Activated CD4-positive, alpha-beta T cell treated with anti-CD3 and anti-CD28 coated beads, Interleukin-2, amount 50 U/mL, for 48 hours (primary cell): ENCODE results near the gene SCRN1.

Experiments used
- DNase-seq, 2 experiments: peaks; one replicate each; pipeline ENCODE4 v3.0.0-alpha.2; 2020

Gene SCRN1

DNA sequence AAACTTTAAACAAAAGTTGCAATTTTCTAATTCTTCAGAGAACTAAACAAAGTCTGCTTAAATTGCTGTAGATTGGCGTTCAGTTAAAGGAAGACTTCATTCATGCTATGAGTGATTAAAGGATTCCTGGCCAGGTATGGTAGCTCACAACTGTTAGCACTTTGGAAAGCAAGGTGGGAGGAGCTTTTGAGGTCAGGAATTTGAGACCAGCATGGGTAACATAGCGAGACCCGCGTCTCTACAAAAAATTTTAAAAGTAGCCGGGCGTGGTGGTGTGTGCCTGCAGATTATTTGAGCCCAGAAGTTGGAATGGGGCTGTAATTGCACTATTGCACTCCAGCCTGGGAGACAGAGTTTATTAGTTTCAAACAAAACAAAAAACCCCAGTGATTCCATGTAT is 13.5 kb upstream of the SCRN1 start:
- no peak for DNase-seq

DNA sequence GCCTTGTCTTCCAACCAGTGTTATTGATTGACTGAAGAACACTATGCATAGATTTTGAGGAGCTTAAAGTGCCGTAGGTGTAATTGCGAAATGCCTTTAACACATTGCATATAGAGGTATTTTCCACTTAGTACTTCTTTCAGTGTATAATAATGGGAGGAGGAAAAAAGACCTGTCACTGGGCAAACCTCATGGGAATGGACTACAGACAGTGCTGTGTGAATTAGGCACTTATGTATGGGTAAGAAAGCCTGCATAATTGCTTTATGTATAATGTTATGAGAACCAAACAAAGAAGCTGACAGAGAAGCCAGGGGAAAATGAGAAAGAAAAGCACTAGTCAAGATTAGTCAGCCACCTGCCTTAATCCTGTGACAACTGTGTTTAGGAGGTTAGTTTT is 12.4 kb upstream of the SCRN1 start:
- DNase-seq: no peak

DNA sequence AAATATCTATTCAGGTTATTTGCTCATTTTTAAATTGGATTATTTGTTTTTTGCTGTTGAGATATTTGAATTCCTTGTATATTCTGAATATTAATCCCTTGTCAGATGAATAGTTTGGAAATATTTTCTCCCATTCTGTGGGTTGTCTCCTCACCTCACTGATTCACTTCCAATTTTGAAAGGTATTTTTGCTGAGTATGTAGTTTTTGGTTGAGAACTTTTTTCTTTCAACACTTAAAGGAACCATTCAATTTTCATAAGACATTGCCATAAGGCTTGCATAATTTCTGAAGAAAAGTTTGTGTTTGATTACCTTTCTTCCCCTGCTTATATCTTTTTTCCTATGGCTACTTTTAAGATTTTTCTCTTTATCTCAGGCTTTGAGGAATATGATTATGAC is 8.9 kb upstream of the SCRN1 start:
- no peak for DNase-seq

GRCh38 chr7:29996321-29996720 is 6.7 kb upstream of the SCRN1 start:
- no peak for DNase-seq

DNA sequence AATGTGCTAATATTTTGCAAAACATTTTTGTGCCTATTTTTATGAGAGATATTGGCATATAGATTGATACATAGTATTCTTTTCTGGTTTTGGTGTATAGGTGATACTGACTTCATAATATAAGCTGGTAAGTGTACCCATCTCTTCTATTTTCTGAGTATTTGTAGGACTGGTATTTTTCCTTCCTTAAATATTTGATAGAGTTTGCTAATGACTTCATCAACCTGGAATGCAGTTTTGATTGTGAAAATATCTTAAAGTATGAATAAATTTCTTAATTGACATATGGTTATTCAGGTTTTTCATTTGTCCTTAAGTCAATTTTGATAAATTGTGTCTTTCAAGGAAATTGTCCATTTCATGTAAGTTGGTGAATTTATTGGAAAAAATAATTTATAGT is 6.1 kb upstream of the SCRN1 start:
- DNase-seq: no peak

GRCh38 chr7:29993140-29993539 is 3.5 kb upstream of the SCRN1 start:
- no peak for DNase-seq

- DNase-seq: no peak
Measured at GRCh38 chr7:29991937-29992336, 2.3 kb upstream of the SCRN1 start.

GRCh38 chr7:29990931-29991330 is 1.3 kb upstream of the SCRN1 start:
- no peak for DNase-seq

GRCh38 chr7:29988424-29989256 is 961 bp downstream of the SCRN1 start:
- DNase-seq: peak; percentile 10 to 25

DNA sequence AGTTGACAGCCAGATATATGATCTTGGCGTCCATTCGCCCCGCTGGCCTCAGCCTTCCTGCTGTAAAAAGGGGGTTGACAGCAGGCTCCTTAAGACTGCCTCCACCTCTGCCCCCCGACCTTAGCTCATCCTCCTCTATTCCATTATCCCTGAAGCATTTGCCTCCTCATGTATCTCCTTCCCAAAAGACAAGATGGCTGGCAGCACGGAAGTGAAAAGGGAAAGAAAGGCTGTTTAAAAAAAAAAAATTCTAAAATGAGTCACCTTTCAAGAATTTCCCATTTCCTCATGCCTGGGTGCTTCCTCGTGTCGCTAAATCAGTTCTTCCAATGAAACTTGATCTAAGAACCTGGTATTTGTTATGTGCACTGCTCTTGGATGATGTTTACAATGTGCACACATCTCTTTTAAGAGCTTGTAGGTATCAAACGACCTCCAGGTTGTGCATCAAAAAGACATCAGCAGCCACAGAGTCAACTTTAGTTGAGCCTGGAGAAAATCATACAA is 1.7 kb downstream of the SCRN1 start:
- no peak for DNase-seq

- DNase-seq: no peak
Measured at GRCh38 chr7:29987083-29987482, 2.5 kb downstream of the SCRN1 start.

DNA sequence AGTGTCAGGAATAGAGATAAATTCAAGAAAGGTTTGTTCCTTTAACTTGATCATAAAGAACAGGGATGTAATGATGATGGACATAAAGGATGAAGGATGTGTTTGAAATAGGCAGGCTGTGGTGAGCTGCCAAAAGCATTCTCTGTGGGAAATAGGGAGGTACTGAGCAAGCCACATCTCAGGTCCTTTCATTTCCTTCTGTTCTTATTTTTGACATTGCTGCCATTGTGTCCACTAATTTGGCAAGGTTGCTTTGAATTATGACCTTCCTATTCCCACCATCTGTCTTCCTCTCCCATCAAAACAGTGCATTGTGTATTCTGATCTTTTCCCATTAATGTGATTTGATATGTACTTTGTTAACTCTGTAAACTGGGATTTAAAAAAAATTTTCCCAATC is 9.4 kb downstream of the SCRN1 start:
- no peak for DNase-seq

GRCh38 chr7:29977886-29978651 is 11.5 kb downstream of the SCRN1 start:
- DNase-seq: no peak

DNA sequence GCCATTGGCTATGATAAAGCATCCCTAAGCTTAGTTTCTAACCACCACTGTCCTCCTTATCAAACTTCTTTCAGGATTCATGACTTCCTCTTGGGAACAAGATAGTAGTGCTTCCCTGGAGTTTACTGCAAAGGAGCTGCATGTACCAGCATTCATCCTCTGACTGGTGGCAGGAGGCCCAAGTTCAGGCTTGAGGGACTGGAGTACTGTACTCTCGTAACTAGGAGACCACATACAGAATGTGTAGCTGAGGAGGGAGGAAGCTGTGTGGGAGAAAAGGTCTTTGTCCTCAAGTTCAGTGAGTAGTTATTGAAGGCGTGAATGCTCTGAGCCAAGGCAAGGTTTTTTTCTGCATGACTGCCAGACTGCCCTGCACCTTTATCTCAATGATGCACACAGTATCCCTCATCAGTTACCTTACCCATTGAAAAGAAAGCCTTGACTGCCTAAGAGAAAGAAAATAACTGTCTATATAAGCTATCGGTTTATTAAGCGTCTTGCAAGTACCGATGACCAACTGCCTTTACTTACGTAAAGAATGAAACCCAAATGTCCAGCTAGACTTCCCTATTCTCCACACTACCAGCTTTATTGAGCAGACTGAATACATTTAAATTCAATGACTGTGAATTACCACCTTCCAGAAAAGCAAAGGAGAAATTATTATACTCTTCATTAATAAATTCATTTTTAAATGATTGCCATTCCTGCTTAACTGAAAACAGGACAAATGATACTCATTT is 12.8 kb downstream of the SCRN1 start:
- no peak for DNase-seq

- no peak for DNase-seq
Measured at GRCh38 chr7:29976266-29976665, 13.3 kb downstream of the SCRN1 start.

GRCh38 chr7:29975561-29975960 is 14.0 kb downstream of the SCRN1 start:
- DNase-seq: no peak

GRCh38 chr7:29974286-29974685 is 15.3 kb downstream of the SCRN1 start:
- DNase-seq: no peak

- no peak for DNase-seq
Measured at GRCh38 chr7:29972315-29972669, 17.3 kb downstream of the SCRN1 start.

DNA sequence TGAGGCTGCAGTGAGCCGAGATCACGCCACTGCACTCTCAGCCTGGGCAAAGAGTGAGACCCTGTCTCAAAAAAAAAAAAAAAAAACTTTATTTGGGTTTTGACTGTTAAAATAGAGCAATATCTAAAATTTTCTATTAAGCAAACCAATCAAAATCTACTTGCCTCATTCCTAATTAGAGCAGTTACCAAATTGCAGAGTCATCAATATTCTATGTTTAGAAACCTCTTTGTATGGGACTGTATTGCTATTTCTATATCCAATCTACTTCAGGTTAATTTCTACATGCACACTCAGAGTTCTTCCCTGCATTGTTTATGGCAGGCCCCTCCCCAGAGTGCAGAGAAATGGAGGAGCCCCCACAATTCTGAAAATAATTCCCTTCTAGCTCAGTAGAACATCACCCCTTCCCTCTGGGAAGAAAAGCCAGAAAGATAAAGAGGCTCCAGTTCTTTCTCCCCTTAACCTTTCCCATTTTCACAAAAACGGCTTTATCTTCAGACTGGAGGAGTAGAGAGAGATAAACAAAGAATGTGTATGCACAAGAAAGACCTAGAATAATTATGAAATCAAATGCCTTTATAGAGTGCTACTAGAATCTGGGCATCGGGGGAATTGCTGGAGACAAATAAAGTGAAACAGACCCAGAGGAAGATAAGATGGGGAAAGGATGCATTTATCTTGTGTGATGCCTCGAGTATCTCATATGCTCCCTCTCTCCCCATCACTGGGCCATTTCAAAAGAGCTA is 17.9 kb downstream of the SCRN1 start:
- no peak for DNase-seq

DNA sequence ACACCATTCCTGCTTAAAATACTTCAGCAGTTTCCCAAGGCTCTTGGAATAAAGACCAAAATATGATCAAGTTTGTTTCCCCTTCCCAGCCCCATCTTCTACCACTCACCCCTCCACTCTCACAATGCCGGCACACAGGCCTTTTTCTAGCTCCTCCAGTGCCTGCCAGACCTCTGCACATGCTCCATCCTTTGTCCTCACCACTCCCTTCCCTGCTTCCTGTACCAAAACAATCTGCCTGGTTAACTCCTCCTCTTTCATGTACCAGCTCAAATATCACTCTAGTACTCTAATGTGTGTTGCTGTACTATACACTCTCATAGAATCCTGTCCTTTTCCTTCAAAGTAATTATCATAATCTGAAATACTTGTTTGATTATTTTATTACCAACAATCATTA is 19.4 kb downstream of the SCRN1 start:
- no peak for DNase-seq

DNA sequence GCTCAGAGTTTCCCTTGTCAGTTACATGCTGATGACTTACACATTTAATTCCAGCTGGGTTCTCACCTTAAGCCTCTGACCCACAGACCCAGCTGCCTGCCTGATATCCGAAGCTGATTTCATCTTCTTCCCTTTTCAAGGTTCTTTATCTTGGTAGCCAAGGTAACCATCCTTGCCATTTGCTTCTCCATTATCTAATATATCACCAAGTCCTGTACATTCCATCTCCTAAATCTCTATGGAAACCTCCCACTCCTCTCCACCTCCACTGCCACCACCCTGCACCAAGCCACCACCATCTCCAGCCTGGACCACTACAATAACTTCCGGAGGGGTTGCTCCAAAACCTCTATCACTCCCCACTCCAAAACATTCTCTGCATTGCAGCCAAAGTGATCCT is 19.9 kb downstream of the SCRN1 start:
- DNase-seq: no peak

DNA sequence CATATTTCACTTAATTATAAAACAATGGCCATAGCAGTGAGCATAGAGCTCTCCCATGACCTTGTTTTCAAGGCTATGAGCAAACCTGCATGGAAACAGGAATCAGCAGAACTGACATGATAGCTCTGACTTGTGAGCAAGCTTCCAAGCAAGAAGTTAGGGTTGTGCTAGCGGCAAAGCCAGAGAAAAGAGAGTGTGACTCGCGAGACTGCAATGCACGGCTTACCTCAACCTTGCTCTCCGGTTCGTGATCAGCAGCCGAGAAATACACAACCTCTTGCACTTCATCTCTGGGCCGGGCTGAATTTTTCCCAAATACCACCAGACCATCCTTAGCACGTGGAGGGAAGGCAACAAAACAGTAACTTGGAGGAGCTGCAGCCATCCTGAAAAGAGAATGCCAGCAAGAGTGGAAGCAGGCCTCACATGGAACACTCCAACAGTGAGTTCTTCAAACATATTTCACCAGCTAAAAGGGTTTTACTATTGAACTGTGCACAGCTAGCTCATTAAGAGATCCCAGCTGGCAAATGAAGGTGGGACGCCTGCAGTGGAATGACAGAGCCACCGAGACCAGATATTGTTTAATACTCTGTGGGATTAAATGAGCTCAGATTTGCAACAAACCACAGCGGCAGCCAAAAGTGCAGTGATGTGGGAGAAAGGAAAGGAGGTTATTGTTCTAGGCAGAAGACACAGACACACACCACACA is 20.8 kb downstream of the SCRN1 start:
- DNase-seq: no peak
